GM20431 (cell line): ENCODE measurements around the gene UPK3A.

Experiments used
- in situ Hi-C: fragments of 300-500 bp; cut with MseI, MboI; formaldehyde crosslinking; loops from one replicate; pipeline ENCODE4 v1.15.0; 2020; ENCODE audit warnings: low sequenced_read_pairs; ENCODE audit not compliant: unreplicated experiment

The UPK3A gene

GRCh38 chr22:45284705-45285262 lies at the start of gene UPK3A:
Gene UPK3A (plus strand): TSS chr22:45284949. CDS start chr22:45285014, 65 bp downstream.
- in situ Hi-C loops = no loop called here

GRCh38 chr22:45235101-45235777 lies 49.5 kb upstream of the UPK3A start:
- in situ Hi-C loops = no loop called here

- in situ Hi-C loops = no loop called here
Measured at GRCh38 chr22:45235851-45236342, 48.9 kb upstream of the UPK3A start.

- in situ Hi-C loops = no loop called here
Measured at GRCh38 chr22:45237065-45237990, 47.4 kb upstream of the UPK3A start.

- in situ Hi-C loops = no loop called here
Measured at GRCh38 chr22:45238076-45238956, 46.4 kb upstream of the UPK3A start.

GRCh38 chr22:45238957-45239680 lies 45.6 kb upstream of the UPK3A start:
- in situ Hi-C loops = no loop called here

GRCh38 chr22:45239681-45240051 lies 45.1 kb upstream of the UPK3A start:
- in situ Hi-C loops = no loop called here

- in situ Hi-C loops = no loop called here
Measured at GRCh38 chr22:45240104-45240809, 44.5 kb upstream of the UPK3A start.

- in situ Hi-C loops = no loop called here
Measured at GRCh38 chr22:45240810-45241631, 43.7 kb upstream of the UPK3A start, which contains the start of gene KIAA0930. Gene KIAA0930 (minus strand): TSS chr22:45240894. CDS start chr22:45240703, 191 bp downstream.

GRCh38 chr22:45242778-45243191 lies 42.0 kb upstream of the UPK3A start:
- in situ Hi-C loops = no loop called here

GRCh38 chr22:45244916-45245315 lies 39.8 kb upstream of the UPK3A start:
- in situ Hi-C loops = no loop called here

GRCh38 chr22:45246060-45246985 lies 38.4 kb upstream of the UPK3A start:
- in situ Hi-C loops = no loop called here

- in situ Hi-C loops = no loop called here
Measured at GRCh38 chr22:45248832-45249561, 35.8 kb upstream of the UPK3A start.

- in situ Hi-C loops = no loop called here
Measured at GRCh38 chr22:45251825-45252224, 32.9 kb upstream of the UPK3A start.

- in situ Hi-C loops = no loop called here
Measured at GRCh38 chr22:45253039-45253641, 31.6 kb upstream of the UPK3A start.

GRCh38 chr22:45254388-45254787 lies 30.4 kb upstream of the UPK3A start:
- in situ Hi-C loops = no loop called here
